Cerebellar cortex (tissue), 1 donor: ENCODE data around the gene TRMT10A.
"Not testable (repeated sequence)": the region's sequence is repeated elsewhere in the genome, so short reads cannot be mapped to it uniquely, and the experiment has no call there.

Experiments used
- DNase-seq: peaks from one replicate; pipeline ENCODE4 v3.0.0-alpha.2; 2015; ENCODE audit warnings: low spot score

The TRMT10A gene

DNA sequence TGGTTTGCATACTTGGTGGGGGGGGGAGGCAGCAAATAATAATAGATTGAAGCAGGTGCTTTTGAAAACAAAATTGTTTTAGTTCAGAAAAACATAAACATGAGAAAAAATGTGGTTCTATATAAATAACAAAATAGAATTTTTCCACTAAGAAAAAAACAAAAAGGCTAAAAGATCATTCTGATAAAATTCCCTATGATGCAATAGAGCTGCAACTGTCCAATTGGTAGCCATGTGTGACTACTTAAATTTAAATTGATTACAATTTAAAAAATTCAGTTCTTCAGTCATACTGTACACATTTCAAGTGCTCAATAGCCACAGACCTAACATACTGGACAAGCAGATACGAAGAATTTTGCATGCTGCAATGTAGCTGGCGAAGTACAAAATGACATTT, 11.0 kb downstream of the TRMT10A start:
- DNase-seq: no peak

DNA sequence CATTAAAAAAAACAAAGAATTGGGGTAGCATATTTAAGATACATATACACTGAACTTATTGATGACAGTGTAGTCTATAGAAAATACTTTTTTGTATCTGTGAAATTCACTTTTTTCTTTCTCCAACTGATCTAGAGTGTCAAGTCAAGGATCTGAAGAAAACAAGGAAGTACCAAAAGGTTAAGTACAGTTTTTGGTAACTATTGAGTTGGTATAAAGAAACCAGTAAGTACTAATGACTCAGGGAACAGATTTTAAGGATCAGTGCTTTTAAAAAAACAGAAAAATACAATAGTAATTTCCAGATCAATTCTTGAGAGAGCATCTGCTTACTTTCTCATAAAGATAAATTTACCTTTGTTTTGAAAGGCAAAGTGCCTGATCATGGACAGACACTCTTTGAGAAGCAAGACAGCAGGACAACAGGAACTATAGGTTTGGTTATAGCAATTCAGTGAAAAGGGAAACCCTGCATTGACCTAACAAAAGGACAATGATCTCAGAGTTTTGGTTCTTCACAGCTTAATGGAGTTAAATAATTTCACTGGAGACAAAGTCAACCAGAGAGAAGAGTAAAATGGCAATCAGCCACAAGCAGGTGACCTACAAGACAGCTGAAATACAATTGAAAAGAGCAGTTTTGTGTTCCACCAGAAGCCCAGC, 23.4 kb downstream of the TRMT10A start:
- DNase-seq: no peak

DNA sequence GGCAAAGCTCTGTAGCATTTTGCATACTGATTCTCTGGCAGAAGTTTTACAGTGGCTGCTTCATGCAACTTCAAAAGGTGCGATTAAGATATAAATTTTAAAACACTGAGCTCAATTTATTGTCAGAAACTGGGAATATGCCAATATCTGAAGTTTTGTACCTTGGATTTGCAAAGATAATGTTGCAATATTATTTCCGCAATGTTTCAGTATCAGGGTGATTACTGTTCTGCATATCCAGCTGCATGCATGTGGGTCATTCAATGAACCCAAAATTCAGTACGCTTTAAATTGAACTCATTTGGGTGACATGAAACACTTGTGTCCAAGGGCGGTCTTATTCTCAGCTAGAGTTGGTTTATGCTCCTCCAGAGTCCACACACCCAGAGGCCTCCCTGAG, 26.2 kb downstream of the TRMT10A start:
- DNase-seq: no peak

DNA sequence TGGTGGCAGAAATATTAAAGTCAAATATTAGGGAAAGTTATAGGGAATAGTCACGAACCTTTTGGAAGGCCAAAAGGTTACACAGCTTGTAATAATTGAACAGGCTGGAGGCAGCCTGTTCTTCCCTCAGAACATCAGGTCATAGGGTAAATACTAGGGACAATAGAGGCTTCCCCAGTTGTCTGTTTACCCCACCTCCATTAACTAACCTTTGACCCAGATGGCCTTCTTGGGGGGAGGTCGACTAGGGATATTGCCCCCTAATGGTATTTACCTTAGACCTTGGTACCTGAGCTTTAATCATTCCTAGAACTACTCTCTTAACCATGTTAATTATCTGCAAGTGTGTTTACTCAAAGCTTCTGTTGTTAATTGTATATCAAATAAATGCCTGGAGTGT, 27.0 kb downstream of the TRMT10A start:
- DNase-seq: no peak

DNA sequence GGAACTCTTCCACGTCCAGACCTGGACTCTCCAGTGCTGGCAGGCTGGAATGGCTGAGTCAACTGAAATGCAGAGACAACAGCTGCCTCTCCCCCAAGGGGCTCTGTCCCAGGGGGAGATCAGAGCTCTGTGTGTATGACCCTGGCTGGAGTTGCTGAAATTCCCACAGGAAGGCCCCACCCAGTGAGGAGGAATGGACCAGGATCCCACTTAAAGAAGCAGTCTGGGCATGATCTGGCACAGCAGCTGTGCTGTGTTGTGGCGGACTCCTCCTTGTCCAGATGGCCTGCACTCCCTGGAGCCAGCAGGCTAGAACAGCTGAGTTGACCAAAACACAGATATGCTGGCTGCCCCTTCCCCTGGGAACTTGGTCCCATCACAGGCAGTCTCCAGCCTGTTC, 27.6 kb downstream of the TRMT10A start:
- DNase-seq: no peak

DNA sequence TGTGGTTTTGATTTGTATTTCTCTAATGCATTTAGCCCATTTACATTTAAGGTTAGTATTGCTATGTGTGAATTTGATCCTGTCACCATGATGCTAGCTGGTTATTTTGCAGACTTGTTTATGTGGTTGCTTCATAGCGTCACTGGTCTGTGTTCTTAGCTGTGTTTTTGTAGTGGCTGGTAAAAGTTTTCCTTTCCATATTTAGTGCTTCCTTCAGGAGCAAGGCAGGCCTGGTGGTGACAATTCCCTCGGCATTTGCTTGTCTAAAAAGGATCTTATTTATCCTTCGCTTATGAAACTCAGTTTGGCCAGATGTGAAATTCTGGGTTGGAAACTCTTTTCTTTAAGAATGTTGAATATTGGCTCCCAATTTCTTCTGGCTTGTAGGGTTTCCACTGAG, 29.1 kb downstream of the TRMT10A start:
- DNase-seq: not testable (repeated sequence)

DNA sequence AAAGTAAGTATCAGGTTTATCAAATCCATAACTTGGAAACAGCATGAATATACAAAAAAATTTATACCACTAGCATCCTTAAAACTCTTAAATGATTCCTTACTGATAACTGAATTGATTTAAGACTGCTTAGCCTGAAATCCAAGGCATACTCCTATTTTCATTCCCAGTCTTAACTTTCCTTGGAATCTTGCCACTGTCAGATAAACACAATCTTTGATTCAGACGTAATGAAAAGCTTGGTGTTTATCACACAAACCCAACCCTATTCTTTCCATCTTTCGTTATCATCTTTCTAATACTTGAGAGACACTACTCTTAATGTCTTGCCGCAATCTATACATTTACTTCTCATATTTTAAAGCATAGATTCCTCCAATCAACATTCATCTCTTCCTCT, 33.9 kb downstream of the TRMT10A start:
- no peak for DNase-seq

DNA sequence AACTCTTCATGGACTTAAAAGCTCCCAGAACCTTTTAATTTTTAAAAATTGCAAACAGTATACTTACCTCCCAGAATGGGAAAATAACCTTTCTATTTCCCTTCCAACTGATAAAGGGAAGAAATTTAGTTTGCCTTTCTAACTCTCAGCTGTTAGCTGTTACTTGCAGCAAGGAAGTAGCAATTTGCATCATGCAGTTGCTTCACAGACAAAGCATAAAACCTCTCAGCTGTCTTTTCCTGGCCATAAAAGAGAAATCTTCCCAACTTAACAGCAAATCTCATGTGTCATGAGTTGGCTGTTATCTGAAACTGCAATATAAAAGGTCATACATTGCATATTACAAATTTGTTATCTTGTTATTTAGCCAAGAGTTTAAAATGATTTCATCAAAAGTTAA, 34.6 kb downstream of the TRMT10A start:
- no peak for DNase-seq

DNA sequence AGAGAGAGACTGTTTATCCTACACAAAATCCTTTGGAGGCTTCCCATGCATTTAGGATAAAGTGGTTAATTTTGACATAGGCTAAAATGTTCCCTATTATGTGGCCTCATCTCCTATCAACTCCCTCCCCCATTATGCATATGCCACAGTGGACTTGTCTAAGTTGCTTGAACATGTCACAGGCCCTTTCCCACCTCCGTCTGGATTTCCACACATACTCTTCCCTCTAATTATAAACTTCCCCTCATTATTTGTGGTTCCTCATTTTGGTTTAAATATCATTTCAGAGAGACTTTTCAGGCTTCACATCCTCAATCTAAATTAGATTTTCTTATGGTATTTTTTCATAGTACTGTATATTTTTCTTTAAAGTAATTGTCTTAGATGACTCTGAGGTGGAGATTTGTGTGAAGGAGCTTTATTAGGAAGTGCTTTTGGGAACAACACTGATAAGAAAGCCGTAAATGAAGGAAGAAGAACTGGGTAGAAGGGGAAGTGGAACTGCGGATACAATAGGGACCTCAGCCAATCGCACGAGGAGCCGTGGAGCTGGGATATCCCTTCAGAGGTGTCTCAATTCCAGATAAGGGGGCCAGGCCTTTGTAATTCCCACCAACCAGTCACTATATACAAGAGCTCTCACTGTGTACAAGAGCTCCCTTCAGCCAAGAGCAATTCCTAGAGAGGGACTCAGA, 45.1 kb downstream of the TRMT10A start:
- DNase-seq: no peak

DNA sequence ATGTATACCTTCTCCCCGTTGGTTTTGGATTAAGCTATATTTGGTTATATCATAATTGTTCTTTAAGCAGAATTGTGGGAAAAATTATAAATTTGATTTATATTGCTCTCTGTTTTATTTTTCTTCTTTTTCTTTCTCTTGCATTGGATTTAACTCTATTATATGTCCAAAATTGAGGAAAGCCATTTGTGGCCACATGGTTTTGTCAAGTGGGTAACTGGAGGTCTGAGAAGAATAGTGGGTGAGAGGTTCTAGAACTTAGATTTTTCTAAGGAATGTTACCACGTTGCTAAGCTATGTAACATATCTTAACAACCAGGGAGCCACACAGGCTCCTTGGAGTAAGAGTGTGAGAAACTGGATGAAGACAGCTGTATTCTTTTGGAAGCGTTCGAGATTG, 53.1 kb downstream of the TRMT10A start, which contains the start of gene C4orf17:
Gene C4orf17, plus strand, starts transcription at position 301 of the 400 bp plus-strand sequence. CDS start 2,061 bp downstream, outside the sequence.
- DNase-seq: no peak

DNA sequence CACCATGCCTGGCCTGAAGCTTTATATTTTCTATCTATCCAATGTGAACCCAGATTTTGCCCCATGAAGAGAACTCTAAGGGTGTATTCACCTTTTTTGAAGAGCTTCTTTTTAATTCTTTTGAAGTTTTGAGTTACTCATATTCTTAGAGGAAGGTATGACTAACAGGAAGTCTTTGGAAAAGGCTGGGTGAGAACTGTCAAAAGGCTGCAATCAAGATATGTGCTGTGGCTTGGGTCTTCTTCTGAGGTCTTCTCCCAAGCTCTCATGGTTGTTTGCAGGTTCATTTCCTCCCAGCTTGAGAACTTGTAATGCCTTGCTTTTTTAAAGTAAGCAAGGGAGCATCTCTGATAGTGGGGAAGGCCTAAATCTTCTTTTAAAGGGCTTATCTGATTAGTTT, 56.1 kb downstream of the TRMT10A start:
- no peak for DNase-seq

DNA sequence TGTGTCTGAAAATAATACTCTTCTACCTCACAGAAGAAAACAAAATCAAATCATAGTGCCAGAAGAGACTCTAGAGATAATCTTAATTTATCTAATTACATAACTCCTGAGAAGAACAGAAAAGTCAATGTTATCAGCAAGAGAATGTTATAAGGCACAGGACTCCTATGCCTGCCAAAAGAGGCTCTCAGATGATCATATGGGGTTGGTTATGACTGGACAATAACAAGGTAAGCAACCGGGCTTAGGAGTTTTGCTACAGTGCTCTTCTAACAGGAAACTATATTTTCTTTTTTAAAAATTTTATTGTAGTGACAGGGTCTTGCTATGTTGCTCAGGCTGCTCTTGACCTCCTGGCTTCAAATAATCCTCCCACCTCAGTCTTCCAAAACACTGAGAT, 56.5 kb downstream of the TRMT10A start:
- no peak for DNase-seq

DNA sequence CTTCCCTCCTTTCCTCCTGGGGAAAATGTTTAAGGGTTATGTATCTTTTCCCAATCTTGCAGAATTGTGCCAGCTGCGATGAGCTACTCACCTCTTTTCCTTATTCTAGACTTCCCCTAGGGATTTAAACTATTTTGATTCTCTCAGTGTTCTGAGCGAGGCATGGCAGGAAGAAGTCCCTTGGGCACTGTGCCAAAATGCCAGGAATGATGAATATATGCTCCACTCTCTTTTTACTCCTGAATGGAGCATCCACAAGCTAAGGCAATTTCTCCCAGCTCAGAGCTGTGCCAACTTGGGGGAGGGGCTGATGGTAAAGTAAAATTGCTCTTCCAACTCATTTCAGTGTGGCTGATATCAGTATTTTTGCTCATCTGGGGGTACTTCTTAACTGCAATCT, 57.1 kb downstream of the TRMT10A start:
- DNase-seq: no peak

DNA sequence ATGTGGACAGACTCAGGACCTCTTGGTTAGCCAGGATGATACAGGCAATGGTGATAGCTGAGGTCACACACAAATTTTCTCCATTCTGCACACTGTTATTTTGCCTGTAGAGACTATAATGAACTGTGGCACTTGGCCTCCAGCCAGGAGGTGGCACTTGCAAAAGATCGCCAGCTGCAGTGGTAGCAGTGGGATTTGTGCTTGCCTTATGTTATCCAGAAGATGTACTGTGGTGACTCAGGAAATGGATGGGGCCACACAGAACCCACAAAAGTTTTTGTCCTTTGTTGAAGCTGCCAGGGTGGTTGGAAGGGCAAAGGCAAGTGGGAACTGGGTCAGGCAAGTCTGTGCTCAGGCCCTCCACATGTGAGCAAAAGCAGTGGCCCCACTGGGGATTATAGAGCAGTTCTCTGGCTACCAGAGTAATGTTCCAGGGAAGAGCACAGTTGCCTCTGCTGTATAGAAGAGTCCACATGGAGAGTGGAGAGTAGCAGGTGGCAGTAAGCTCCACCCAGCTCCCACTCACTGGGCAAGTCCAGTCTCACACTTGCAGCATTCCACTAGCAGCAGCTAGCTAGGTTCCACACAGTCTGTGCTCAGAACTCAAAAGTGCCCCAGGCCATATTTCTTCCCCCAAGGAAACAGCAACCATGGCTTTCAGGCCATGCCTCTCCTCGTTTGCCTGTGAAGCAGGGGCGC, 58.9 kb downstream of the TRMT10A start:
- DNase-seq: no peak
